GM12878 (cell line): ENCODE measurements around the gene GAS2. TPM values are rescaled to one million over a fixed set of nuclear protein-coding genes. Genes with fewer than 3 reads are reported as not detected.

ENCODE experiments used
- ATAC-seq: fragments of 200-7000 bp; cut with Tn5 transposase; 3 replicates; pipeline ENCODE4 v1.9.1; 2020; ENCODE audit warnings: mild to moderate bottlenecking, moderate library complexity
- BruUV-seq: library from RNA; stranded (reverse); fragments of 400-500 nt; replicated peaks from 2 replicates; lab custom pipeline; 2021; lab: Mats Ljungman, UMichigan
- CTCF ChIA-PET: fragments of 300-600 bp; sonication (Branson Sonifier 250); formaldehyde crosslinking; extraction: SDS; loops from one replicate; lab custom pipeline; 2021; ENCODE audit warnings: inconsistent platforms; lab: Yijun Ruan, JAX
- POLR2A ChIA-PET: fragments of 350-600 bp; formaldehyde crosslinking; extraction: SDS; loops from one replicate; lab custom pipeline; 2021; ENCODE audit warnings: inconsistent platforms; lab: Charles Lee
- RAD21 ChIA-PET: fragments of 300-600 bp; sonication (Branson Sonifier 250); formaldehyde crosslinking; loops from one replicate; lab custom pipeline; 2023; ENCODE audit warnings: antibody characterized with exemption; ENCODE audit not compliant: unreplicated experiment; lab: Charles Lee
- SMC1A ChIA-PET: fragments of 300-600 bp; sonication (Branson Sonifier 250); formaldehyde crosslinking; loops from one replicate; lab custom pipeline; 2023; ENCODE audit not compliant: unreplicated experiment, uncharacterized antibody; lab: Charles Lee
- DNase-seq: peaks from one replicate; pipeline ENCODE4 v3.0.0-alpha.2; 2011; ENCODE audit warnings: low read depth, low spot score
- FAIRE-seq: peaks from 3 replicates; lab custom pipeline; 2011; peaks lifted over from hg19 to GRCh38; lab: Jason Lieb, UNC
- H2AFZ ChIP-seq: 2 replicates; pipeline ENCODE4 v1.6.0; 2011; ENCODE audit warnings: low read depth, low read length, control low read depth; ENCODE audit not compliant: control insufficient read depth
- H3K27ac ChIP-seq: 2 replicates; pipeline ENCODE4 v1.5.1; 2011; ENCODE audit warnings: control low read depth; ENCODE audit not compliant: control insufficient read depth, insufficient read depth
- H3K27me3 ChIP-seq, 2 experiments: replicated peaks in 1 of 2; 2 replicates each; pipeline versions ENCODE4 v1.6.0 to v1.6.1; 2011; ENCODE audit warnings: low read length in 1 of 2; ENCODE audit not compliant: control insufficient read depth in 2 of 2, insufficient read depth in 2 of 2
- H3K36me3 ChIP-seq, 2 experiments: 2 replicates each; pipeline ENCODE4 v1.5.1; 2011; ENCODE audit warnings: low read length in 1 of 2; ENCODE audit not compliant: control insufficient read depth in 2 of 2, insufficient read depth in 2 of 2
- H3K4me1 ChIP-seq: 2 replicates; pipeline ENCODE4 v1.6.1; 2011; ENCODE audit warnings: mild to moderate bottlenecking, low read length, moderate library complexity, mixed read lengths; ENCODE audit not compliant: control insufficient read depth, insufficient read depth
- H3K4me2 ChIP-seq: 2 replicates; pipeline ENCODE4 v1.6.0; 2011; ENCODE audit warnings: control low read depth; ENCODE audit not compliant: control insufficient read depth, insufficient read depth
- H3K4me3 ChIP-seq: fragments of 200-600 bp; sonication (generic); 2 replicates; pipeline ENCODE4 v1.5.1; 2016
- H3K79me2 ChIP-seq: 2 replicates; pipeline ENCODE4 v1.6.0; 2011; ENCODE audit warnings: low read length; ENCODE audit not compliant: control insufficient read depth, insufficient read depth
- H3K9ac ChIP-seq: 2 replicates; pipeline ENCODE4 v1.8.0; 2011; ENCODE audit warnings: low read length, control low read depth, mixed read lengths; ENCODE audit not compliant: control insufficient read depth, insufficient read depth
- H3K9me3 ChIP-seq: replicated peaks from 3 replicates; pipeline ENCODE4 v1.5.1; 2011; ENCODE audit warnings: mild to moderate bottlenecking, low read length; ENCODE audit not compliant: control insufficient read depth, insufficient read depth
- H4K20me1 ChIP-seq: 2 replicates; pipeline ENCODE4 v1.6.0; 2011; ENCODE audit not compliant: control insufficient read depth, insufficient read depth
- DPF2 ChIP-seq: fragments of 450-650 bp; IDR thresholded peaks from 2 replicates; pipeline ENCODE4 v1.6.1; 2017; ENCODE audit warnings: mild to moderate bottlenecking
- E4F1 ChIP-seq: fragments of 450-650 bp; IDR thresholded peaks from 2 replicates; pipeline ENCODE4 v1.6.1; 2018; ENCODE audit warnings: borderline replicate concordance, mild to moderate bottlenecking; ENCODE audit not compliant: partially characterized antibody
- NFIC ChIP-seq: IDR thresholded peaks from 2 replicates; pipeline ENCODE4 v1.6.1; 2012; ENCODE audit warnings: low read depth, mild to moderate bottlenecking, inconsistent platforms, low read length, moderate library complexity
- PBX3 ChIP-seq: IDR thresholded peaks from 2 replicates; pipeline ENCODE4 v1.6.1; 2011; ENCODE audit warnings: mild to moderate bottlenecking, low read depth, low read length, moderate library complexity; ENCODE audit not compliant: insufficient replicate concordance
- POLR2A ChIP-seq: IDR thresholded peaks from 2 replicates; pipeline ENCODE4 v1.6.1; 2011; ENCODE audit warnings: low read depth, mild to moderate bottlenecking, low read length
- SPI1 ChIP-seq: IDR thresholded peaks from 2 replicates; pipeline ENCODE4 v1.6.1; 2011; ENCODE audit warnings: low read depth, mild to moderate bottlenecking, low read length, moderate library complexity, borderline replicate concordance; ENCODE audit not compliant: insufficient read depth
- WGBS: methylation state at CpG from one replicate; pipeline ENCODE4 v1.1.6; 2016; ENCODE audit warnings: low lambda C conversion rate; ENCODE audit not compliant: insufficient replicate concordance, insufficient coverage; ENCODE audit errors: missing lambda C conversion rate; 5-methylcytosine and 5-hydroxymethylcytosine counted together
- in situ Hi-C: fragments of 300-500 bp; cut with MboI; formaldehyde crosslinking; loops from 9 replicates; pipeline ENCODE4 v1.14.3; 2018; ENCODE audit warnings: mixed read lengths
- intact Hi-C: fragments of 100-400 bp; cut with micrococcal nuclease; formaldehyde crosslinking; loops from one replicate; pipeline ENCODE4 v1.14.2; 2022; ENCODE audit not compliant: unreplicated experiment
- polyA plus RNA-seq, 11 experiments: library from polyadenylated mRNA; depleted of rRNA in 4 of 11; unstranded in 6 of 11; stranded (reverse) in 5 of 11; fragments of >200 nt; fragmentation: Nextera tagmentation in 4 of 11; fragmentation: Illumina TruSeq in 1 of 11; extraction: Ambion mirVana in 4 of 11; extraction: Trizol in 1 of 11; gene quantifications; 1 replicate in 1 of 11; 2 replicates in 10 of 11; pipeline versions ENCODE4 v1.2.1 to v1.2.3, GENCODE V29; 2011 to 2016; ENCODE audit warnings: inconsistent platforms in 2 of 11, missing spikeins in 2 of 11, low read depth in 1 of 11
- total RNA-seq, 4 experiments: library from RNA; depleted of rRNA in 3 of 4; stranded (reverse); fragments of >200 nt in 3 of 4; fragmentation: Illumina TruSeq in 1 of 4; extraction: Trizol in 1 of 4; gene quantifications; 2 replicates each; pipeline versions ENCODE4 v1.2.1 to v1.2.3, GENCODE V29; 2013 to 2021

Gene GAS2
- total and polyA plus RNA-seq, 10 of the 15 experiments (the other 5 are each of a cell fraction or from before 2014, with no cell fraction given), result 16.4 to 81.4 (median 26.2) TPM

GRCh38 chr11:22859756-22860155 lies 193.3 kb downstream of the GAS2 start:
- Histone ChIP-seq H4K20me1 (no peaks in the 10 kb centered on the region), H3K27ac (no peak overlapping the region), H3K4me1 (no peaks in the 10 kb centered on the region), H2AFZ (no peak overlapping the region), H3K4me3 (no peak overlapping the region), H3K9ac (no peak overlapping the region), H3K27me3 (no peaks in the 10 kb centered on the region), H3K9me3 (no peaks in the 10 kb centered on the region), H3K79me2 (no peaks in the 10 kb centered on the region), H3K4me2 (no peak overlapping the region), H3K36me3 (no peaks in the 10 kb centered on the region)
- TF ChIP-seq PBX3, result no peak
- TF ChIP-seq NFIC, result no peak
- TF ChIP-seq E4F1, result no peak
- no peak for TF ChIP-seq DPF2
- no peak for TF ChIP-seq POLR2A
- TF ChIP-seq SPI1, result peak; percentile 64
- BruUV-seq, result no TSS peak
- RAD21 ChIA-PET, result interaction anchor here (1.2 kb wide), 1 partner anchor 16 kb away, joined by 3 read pairs; no protein-coding TSS in a partner anchor
- FAIRE-seq (no peak), DNase-seq (no peak), ATAC-seq (no peak; the same call in 2 of the 3 replicates)
- SMC1A ChIA-PET, result interaction anchor here (0.9 to 1.2 kb wide), 2 partner anchors 16 to 19 kb away, joined by 3 to 5 read pairs; no protein-coding TSS in a partner anchor
- CTCF ChIA-PET, result interaction anchor here (0.6 kb wide), 1 partner anchor 17 kb away, joined by 3 read pairs; no protein-coding TSS in a partner anchor
- WGBS, result 34% methylated on average over 6 of the region's 6 CpGs
- intact Hi-C loops (no loop called here), in situ Hi-C loops (no loop called here)
- POLR2A ChIA-PET, result no interaction called here
